ENCODE data around the gene ADAMTS4.
"Not testable (repeated sequence)": the region's sequence is repeated elsewhere in the genome, so short reads cannot be mapped to it uniquely, and the experiment has no call there.

Gene ADAMTS4

GRCh38 chr1:161227196-161227871 is 28.5 kb upstream of the ADAMTS4 start:
- TF ChIP-seq CTCF (IDR thresholded peaks at IDR 0.05; ENCODE audit: unreplicated experiment in 3 of 3) = peak; percentile 79 to 89 (median 87)

GRCh38 chr1:161226759-161227158 is 27.9 kb upstream of the ADAMTS4 start:
- Mint-ChIP-seq H3K9me3 (no peaks in the 10 kb centered on the region), H3K36me3 (ENCODE audit: low read depth) (peaks cover 10% of the 10 kb centered on the region), H3K4me1 (peaks cover 24% of the 10 kb centered on the region), H3K27ac (peak overlapping the region in 2 of 3 experiments; percentile 8 to 55), H3K4me3 (peak overlapping the region; percentile 94 to 100 (median 96)), H3K27me3 (ENCODE audit: low read depth) (peaks cover 4% of the 10 kb centered on the region)
- no peak for TF ChIP-seq CTCF (IDR thresholded peaks at IDR 0.05; ENCODE audit: unreplicated experiment in 3 of 3)

More at GRCh38 chr1:161227196-161227871, 28.5 kb upstream of the ADAMTS4 start:
- Mint-ChIP-seq H3K27me3 (ENCODE audit: low read depth) (peaks cover 4% of the 10 kb centered on the region), H3K36me3 (ENCODE audit: low read depth) (peaks cover 10% of the 10 kb centered on the region), H3K27ac (peak overlapping the region; percentile 8 to 55 (median 23)), H3K4me3 (peak overlapping the region; percentile 94 to 100 (median 96)), H3K4me1 (peaks cover 24% of the 10 kb centered on the region), H3K9me3 (no peaks in the 10 kb centered on the region)

GRCh38 chr1:161226320-161226711 is 27.5 kb upstream of the ADAMTS4 start:
- peaks cover 10% of the 10 kb centered on the region for H3K36me3 Mint-ChIP-seq (ENCODE audit: low read depth)
- peaks cover 4% of the 10 kb centered on the region for H3K27me3 Mint-ChIP-seq (ENCODE audit: low read depth)
- no peak for TF ChIP-seq CTCF (IDR thresholded peaks at IDR 0.05; ENCODE audit: unreplicated experiment in 3 of 3)
- H3K9me3 Mint-ChIP-seq = no peaks in the 10 kb centered on the region
- H3K4me3 Mint-ChIP-seq = peak overlapping the region; percentile 94 to 100 (median 96)
- H3K27ac Mint-ChIP-seq = peak overlapping the region in 2 of 3 experiments; percentile 55 to 83
- peaks cover 24% of the 10 kb centered on the region for H3K4me1 Mint-ChIP-seq

- peaks cover 24% of the 10 kb centered on the region for H3K4me1 Mint-ChIP-seq
- H3K9me3 Mint-ChIP-seq = no peaks in the 10 kb centered on the region
- H3K27me3 Mint-ChIP-seq (ENCODE audit: low read depth) = peaks cover 4% of the 10 kb centered on the region
- peaks cover 8% of the 10 kb centered on the region for H3K36me3 Mint-ChIP-seq (ENCODE audit: low read depth)
- peak; percentile 35 to 51 (median 35) for TF ChIP-seq CTCF (IDR thresholded peaks at IDR 0.05; ENCODE audit: unreplicated experiment in 3 of 3)
- H3K27ac Mint-ChIP-seq = peak within 1 kb of the TSS; percentile 55 to 87 (median 83)
- peak within 1 kb of the TSS; percentile 94 to 100 (median 96) for H3K4me3 Mint-ChIP-seq
Observed at GRCh38 chr1:161225534-161226319, 26.9 kb upstream of the ADAMTS4 start, which contains the start of gene TOMM40L. TSS of gene TOMM40L (plus strand) at chr1:161226060. CDS start at chr1:161226490, 430 bp downstream.

- no peak for TF ChIP-seq CTCF (IDR thresholded peaks at IDR 0.05; ENCODE audit: unreplicated experiment in 3 of 3)
- H3K4me1 Mint-ChIP-seq = peaks cover 24% of the 10 kb centered on the region
Observed at GRCh38 chr1:161225178-161225533, 26.3 kb upstream of the ADAMTS4 start.

GRCh38 chr1:161224695-161225087 is 25.8 kb upstream of the ADAMTS4 start:
- peaks cover 24% of the 10 kb centered on the region for H3K4me1 Mint-ChIP-seq
- H3K36me3 Mint-ChIP-seq (ENCODE audit: low read depth); H3K27me3 Mint-ChIP-seq (ENCODE audit: low read depth); H3K4me3 Mint-ChIP-seq; H3K9me3 Mint-ChIP-seq; H3K27ac Mint-ChIP-seq: not testable (repeated sequence)

More at GRCh38 chr1:161225178-161225533, 26.3 kb upstream of the ADAMTS4 start:
- Mint-ChIP-seq H3K27ac (peak overlapping the region; percentile 55 to 87 (median 83)), H3K4me3 (peak overlapping the region; percentile 70 to 100 (median 96)), H3K27me3 (ENCODE audit: low read depth) (peaks cover 4% of the 10 kb centered on the region), H3K9me3 (no peaks in the 10 kb centered on the region), H3K36me3 (ENCODE audit: low read depth) (peaks cover 7% of the 10 kb centered on the region)
